IMR-90 (cell line): ENCODE results near the gene KIAA1328. TPM values are rescaled to one million over a fixed set of nuclear protein-coding genes. Genes with fewer than 3 reads are reported as not detected.

Experiments
- CEBPB ChIP-seq: IDR thresholded peaks from 2 replicates; pipeline ENCODE4 v1.6.1; 2012; ENCODE audit warnings: low read depth, low read length, improper control_type of control experiment
- CHD1 ChIP-seq: IDR thresholded peaks from 2 replicates; pipeline ENCODE4 v1.6.1; 2012; ENCODE audit warnings: low read depth, low read length, improper control_type of control experiment
- ELK1 ChIP-seq: fragments of 150-350 bp; IDR thresholded peaks from 2 replicates; pipeline ENCODE4 v1.6.1; 2016; ENCODE audit warnings: low read depth, mild to moderate bottlenecking, low read length, moderate library complexity, borderline replicate concordance
- MXI1 ChIP-seq: IDR thresholded peaks from 2 replicates; pipeline ENCODE4 v1.6.1; 2012; ENCODE audit warnings: low read depth, mild to moderate bottlenecking, low read length, moderate library complexity, borderline replicate concordance
- NFE2L2 ChIP-seq: fragments of 150-350 bp; IDR thresholded peaks from 2 replicates; pipeline ENCODE4 v1.6.1; 2016; ENCODE audit warnings: low read depth, mild to moderate bottlenecking, low read length
- RFX5 ChIP-seq: IDR thresholded peaks from 2 replicates; pipeline ENCODE4 v1.8.0; 2012; ENCODE audit warnings: low read depth, mild to moderate bottlenecking, low read length, moderate library complexity
- polyA plus RNA-seq, 3 experiments: library from polyadenylated mRNA; depleted of rRNA; stranded (reverse); fragments of >200 nt; gene quantifications; 2 replicates each; pipeline ENCODE4 v1.2.3, GENCODE V29; 2012; ENCODE audit warnings: low replicate concordance in 1 of 3
- total RNA-seq: library from RNA; depleted of rRNA; stranded (reverse); fragments of >200 nt; gene quantifications from 2 replicates; pipeline ENCODE4 v1.2.3, GENCODE V29; 2012

KIAA1328 gene
- total and polyA plus RNA-seq, 2 of the 4 experiments (the other 2 are of a cell fraction): 2.4 to 7.0 TPM

- TF ChIP-seq MXI1 (no peak), CEBPB (no peak), RFX5 (no peak), ELK1 (no peak), NFE2L2 (no peak), CHD1 (no peak)
Observed at GRCh38 chr18:37276111-37276890, 447.4 kb downstream of the KIAA1328 start (continued).
